ENCODE measurements around the gene DENND1A.
"Not testable (repeated sequence)": the region's sequence is repeated elsewhere in the genome, so short reads cannot be mapped to it uniquely, and the experiment has no call there.

Gene DENND1A

DNA sequence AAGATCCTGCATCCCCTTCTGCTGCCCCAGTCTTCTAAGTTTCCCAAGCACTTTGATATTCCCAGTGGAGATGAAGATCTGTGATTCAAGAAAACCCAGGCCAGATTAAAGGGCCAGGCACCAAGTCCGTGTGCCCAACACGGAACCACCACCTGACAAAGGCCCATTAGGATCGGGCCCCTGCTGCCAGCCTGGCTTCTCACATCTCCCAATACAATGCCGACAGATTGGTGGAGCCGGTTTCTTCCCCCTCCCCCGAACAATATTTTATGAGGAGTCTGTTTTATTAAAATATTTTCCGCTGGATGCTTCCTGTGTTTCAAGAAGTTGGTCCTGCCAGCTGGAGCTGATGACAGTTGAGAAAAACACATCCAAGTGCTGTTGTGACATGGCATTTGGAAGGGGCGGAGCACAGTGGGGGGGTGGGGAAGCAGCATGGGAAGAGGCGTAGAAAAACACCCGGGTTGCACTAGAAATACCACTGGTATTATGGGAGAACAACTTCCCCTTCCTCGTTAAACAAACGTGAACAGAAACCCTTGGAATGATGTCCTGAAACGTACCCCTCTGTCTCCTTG is 528.9 kb downstream of the DENND1A start:
- DNase-seq: peak; percentile 65

GRCh38 chr9:123399803-123400378 is 530.0 kb downstream of the DENND1A start:
- no peak for DNase-seq

- not testable (repeated sequence) for DNase-seq
Observed at GRCh38 chr9:123398938-123399337, 531.0 kb downstream of the DENND1A start.

DNA sequence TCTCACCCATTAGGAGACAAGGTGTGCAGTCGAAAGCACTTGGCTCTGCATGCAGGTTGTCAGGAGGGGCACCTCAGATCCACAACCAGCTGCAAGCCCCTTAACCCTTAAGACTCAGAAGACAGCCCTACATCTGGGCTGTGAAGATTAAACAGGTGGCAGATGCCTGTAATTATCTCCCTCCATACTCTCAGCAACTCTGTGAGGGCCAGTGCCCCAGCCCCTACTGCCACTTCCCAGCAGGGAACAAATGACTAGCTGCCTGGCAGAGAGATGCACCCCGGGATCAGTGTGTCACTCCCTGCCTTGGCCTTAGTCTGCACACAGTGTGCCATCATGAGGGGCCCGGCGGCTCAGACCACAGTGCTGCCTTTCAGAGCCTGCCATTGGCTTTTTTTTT is 532.0 kb downstream of the DENND1A start:
- no peak for DNase-seq

DNA sequence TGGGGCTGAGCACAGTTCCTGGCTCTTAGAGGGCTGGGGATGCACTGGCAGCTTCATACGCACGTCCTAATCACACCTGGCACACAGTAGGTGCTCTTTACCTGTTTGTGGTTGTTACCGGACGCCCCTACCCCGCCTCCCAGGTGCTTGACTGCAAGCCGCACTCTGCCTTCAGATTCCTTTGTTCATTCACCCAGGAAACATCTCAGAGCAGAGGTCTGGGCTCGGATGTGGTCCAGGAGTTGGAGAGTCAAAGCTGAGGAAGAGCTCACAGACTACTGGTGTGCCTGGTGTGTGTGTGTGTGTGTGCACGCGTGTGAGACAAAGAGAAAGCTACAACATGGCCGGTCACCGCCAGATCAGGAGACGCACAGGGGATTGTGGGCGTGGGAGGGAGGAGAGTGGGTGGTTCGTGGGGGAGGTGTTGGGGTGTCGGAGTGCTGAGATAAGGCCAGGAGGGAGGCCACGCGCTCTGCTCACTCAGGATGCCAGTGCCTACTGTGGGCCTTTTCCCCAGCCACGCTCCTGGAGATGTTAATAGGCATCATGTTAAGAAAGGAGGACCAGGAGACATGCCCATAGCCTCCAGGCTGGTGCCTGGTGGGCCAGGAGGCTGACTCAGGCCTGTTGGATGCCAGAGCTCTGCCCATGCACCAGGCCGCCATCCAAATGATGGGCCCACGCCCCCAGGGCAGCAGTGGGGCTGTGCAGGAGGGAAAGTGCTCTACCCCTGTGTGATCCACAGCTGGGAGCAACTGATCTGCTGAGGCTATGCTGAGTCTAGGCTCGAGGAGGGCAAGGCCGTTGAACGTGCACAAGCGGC is 534.0 kb downstream of the DENND1A start:
- no peak for DNase-seq

DNA sequence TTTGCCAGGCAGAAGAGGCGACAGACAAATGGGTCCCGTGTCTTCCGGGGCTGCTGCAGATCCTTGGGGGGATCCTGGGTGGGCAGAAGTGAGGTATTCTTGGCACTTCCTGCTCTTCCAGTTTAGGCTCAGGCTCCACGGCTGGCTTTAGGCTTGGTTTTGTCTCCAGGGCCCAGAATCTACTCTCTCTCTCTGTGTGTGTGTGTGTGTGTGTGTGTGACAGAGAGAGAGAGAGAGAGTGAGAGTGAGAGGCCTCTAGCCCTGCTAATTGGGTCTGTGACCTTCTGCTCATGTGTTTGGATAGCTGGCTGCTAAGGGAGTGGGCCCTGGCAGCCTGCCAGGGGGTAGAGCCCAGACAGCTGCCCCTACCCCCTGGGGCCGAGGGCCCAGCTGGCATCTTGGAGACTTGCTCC is 534.6 kb downstream of the DENND1A start:
- DNase-seq: peak; percentile 74

DNA sequence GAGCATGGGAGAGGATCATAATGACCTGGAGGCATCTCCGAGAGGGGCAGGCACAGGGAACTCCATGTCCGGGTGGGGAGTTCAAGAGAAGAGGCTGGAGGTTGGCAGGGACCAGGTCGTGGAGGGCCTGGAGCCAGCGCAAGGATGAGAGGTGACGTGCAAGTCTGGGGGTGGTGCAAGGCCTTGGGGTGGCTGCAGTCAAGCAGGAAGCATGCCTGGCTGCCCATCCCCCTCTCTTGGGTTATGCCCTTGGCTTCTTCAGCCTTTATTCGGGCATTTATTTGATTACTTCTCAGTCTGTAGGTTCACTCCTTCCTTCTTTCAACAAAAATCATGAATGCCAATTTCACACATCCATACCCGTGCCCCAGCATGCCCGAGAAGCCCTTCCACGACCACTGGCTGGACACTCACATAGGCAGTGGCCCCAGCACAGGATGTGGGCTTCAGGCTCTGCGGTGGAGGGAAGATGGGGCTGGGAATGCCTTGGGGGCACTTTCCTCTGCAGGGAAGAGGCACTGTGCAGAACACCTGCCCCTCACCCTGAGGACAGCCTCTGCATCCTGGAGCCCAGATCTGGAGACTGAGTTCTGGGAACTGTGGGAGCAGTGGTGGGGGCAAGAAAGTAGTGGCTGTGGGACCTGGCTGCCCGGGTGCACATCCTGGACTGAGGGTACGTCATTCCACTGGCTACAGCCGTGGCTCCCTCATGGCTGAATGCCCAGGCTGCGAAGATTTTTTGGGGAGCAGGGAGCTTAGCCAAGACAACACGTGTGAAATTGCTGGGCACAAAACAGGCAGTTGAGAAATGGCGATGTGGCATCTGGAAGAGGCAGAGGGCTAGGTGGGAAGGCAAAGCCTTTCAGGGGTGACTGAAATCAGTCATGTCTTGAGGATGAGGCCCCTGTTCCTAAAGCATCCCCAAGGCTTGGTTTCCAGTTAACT is 535.4 kb downstream of the DENND1A start:
- no peak for DNase-seq

DNA sequence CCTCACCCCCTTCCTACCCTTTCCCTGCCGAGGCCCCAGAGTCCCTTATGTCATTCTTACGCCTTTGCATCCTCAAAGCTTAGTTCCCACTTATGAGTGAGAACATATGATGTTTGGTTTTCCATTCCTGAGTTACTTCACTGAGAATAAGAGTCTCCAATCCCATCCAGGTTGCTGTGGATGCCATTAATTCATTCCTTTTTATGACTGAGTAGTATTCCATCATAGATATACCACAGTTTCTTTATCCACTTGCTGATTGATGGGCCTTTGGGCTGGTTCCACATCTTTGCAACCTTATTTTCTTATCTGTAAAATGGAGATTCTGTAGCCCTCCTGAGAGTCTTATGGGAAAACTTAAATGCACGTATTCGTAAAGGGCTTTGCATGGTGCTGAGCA is 537.1 kb downstream of the DENND1A start:
- DNase-seq: no peak

DNA sequence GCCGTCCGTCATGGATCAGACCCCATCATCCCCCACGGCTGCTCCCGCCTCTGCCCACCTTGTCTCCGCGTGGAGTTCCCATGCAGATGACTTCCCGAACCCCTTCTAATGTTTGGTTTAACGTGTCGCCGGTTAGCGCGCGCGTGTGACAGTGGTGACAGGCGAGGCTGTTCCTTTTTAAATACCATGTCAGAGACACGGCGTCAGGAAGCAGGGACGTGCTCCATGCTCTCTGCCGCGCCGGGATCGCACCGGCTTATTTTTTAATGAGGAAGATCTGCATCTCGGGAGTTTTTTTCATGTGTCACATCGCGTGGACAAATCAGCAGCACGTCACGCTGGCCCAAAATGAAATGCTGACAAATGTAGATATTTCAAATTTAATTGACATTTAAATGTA is 538.0 kb downstream of the DENND1A start:
- no peak for DNase-seq

- no peak for DNase-seq
Observed at GRCh38 chr9:123391233-123391632, 538.7 kb downstream of the DENND1A start.

DNA sequence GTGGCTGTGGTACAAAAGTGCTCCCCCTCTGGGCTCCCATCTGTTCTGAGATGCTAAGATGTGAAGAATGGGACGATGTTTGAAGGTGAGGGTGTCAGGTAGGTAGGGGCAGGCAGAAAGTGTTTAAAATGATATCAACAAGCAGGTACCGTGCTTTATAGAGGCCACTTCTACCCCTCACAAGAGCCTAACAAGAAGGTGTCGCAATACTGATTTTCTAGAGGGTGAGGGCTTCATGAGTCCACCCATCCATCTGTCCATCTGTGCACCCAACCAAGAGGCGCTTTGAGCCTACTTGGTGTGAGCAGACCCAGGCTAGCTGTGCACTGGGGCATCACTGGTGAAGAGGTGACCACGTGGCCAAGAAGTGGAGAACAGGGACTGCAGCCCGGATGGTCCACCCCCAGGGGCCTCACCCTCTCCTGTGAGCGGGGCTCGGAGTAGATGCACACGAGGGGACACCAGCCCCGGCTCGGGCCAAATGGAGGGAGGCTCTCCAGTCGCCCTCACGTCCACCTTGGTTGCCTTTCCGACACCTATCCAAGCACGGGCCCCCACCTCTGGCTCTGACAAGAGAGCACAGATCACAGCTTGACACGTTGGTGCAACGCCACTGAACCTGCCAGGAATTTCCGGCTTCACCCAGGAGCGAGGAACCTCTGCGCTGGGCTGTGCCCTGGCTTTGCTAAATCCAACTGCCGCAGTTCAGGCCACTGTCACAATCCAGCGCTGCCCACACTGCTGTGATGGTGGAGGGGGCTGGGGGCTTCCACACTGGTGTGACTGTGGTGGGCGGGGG is 539.4 kb downstream of the DENND1A start:
- DNase-seq: no peak

GRCh38 chr9:123389698-123390097 is 540.2 kb downstream of the DENND1A start:
- no peak for DNase-seq

DNA sequence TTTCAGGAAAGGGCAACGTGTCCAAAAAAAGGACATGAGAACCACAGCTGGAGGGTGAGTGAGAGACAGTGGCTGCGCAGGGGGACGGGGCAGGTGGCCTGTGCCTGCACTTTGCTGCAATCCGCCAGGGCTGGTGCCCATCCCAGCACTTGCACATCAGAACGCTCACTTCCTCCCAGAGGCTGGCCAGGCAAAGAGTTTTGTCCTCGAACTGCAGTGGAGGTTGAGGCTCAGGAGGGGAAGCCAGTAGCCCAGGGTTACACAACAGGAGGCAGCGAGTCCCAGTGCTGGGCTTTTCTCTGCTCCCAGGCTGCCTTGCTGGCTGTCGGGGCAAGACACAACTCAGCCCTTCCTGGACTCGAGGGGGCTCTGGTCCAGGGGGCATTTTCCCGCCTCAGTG is 540.9 kb downstream of the DENND1A start:
- DNase-seq: no peak

- DNase-seq: no peak
Observed at GRCh38 chr9:123387686-123388085, 542.2 kb downstream of the DENND1A start.

GRCh38 chr9:123383512-123384170 is 546.3 kb downstream of the DENND1A start:
- DNase-seq: no peak

- no peak for DNase-seq
Observed at GRCh38 chr9:123382653-123383511, 547.0 kb downstream of the DENND1A start.

DNA sequence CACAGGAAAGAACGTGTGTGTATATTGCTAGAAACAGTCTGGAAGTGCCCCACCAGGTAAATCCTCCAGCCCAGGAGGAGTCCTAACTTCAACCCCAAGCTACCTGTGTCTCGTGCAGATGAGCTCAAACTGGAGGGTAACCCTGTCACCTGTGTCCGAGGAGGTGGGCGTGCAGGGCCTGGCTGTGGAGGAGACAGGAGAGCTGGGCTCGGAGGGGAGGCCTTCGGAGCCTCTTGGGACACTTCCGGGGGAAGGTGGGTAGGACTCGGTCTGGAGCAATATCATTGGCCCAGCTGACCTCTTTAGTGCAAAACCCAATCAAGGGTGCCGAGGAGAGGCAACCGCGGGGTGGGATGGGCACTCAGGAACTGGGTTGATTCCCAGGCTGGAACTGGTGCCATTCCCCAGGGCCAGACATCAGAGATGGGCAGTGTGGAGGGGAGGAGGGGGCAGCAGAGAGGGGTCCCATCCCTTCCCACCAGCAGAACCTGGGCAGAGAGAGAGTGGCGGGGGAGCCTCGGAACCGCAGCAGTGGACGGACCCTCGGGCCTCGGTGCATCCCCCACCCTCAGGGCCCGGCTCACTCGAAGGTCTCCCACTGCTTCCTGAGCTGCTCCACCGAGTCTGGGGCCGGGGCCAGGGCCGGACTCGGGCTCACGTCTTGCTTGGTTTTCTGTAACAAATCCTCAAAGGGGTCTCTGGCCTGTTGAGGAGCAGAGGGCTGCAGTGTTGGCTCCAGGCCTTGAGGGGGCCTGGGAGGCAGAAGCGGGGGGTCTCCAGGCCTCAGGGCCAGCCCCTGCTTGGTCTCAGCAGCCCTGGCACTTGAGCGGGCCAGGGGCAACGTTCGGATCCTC is 548.8 kb downstream of the DENND1A start:
- no peak for DNase-seq

- DNase-seq: no peak
Observed at GRCh38 chr9:123378956-123379660, 550.8 kb downstream of the DENND1A start.

DNA sequence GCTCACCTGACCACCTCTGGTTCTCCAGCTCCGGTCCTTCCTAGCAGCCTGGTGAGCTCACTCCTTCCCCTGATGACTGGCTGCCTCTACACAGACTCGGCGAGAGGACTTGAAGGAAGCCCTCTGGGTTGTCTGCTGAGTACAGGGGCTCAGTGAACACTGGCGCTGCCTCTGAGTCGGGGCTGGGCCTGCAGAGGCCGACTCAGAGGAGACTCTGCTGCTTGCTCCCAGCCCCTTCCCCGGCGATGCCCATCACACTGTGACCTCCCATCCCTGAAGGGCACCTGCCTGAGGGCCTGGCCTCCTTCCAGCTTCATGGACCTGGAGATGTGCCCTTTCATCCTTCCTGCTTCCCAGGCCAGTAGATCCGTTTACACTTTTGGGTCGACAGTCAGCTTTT is 551.9 kb downstream of the DENND1A start:
- no peak for DNase-seq
